Measurements from ENCODE around the gene ABI2.

ABI2 gene

GRCh38 chr2:203484266-203485112 lies 156.3 kb downstream of the ABI2 start:
- H3K4me3 ChIP-seq (ENCODE audit: control insufficient read depth, low read depth, low read length): no peak overlapping the region
- TF ChIP-seq, protein P1, sequence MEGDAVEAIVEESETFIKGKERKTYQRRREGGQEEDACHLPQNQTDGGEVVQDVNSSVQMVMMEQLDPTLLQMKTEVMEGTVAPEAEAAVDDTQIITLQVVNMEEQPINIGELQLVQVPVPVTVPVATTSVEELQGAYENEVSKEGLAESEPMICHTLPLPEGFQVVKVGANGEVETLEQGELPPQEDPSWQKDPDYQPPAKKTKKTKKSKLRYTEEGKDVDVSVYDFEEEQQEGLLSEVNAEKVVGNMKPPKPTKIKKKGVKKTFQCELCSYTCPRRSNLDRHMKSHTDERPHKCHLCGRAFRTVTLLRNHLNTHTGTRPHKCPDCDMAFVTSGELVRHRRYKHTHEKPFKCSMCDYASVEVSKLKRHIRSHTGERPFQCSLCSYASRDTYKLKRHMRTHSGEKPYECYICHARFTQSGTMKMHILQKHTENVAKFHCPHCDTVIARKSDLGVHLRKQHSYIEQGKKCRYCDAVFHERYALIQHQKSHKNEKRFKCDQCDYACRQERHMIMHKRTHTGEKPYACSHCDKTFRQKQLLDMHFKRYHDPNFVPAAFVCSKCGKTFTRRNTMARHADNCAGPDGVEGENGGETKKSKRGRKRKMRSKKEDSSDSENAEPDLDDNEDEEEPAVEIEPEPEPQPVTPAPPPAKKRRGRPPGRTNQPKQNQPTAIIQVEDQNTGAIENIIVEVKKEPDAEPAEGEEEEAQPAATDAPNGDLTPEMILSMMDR (conservative IDR thresholded peaks at IDR 0.05; ENCODE audit: control insufficient read depth, insufficient read depth, low read depth, low read length): peak; percentile 48
- peak; percentile 40 for DNase-seq (ENCODE audit: low read depth)

- no peak overlapping the region for H3K4me3 ChIP-seq (ENCODE audit: control insufficient read depth, low read depth, low read length)
- TF ChIP-seq, protein P1 (conservative IDR thresholded peaks at IDR 0.05; ENCODE audit: control insufficient read depth, insufficient read depth, low read depth, low read length): no peak
- DNase-seq (ENCODE audit: low read depth): no peak
Measured at GRCh38 chr2:203489531-203489930, 161.3 kb downstream of the ABI2 start.

DNA sequence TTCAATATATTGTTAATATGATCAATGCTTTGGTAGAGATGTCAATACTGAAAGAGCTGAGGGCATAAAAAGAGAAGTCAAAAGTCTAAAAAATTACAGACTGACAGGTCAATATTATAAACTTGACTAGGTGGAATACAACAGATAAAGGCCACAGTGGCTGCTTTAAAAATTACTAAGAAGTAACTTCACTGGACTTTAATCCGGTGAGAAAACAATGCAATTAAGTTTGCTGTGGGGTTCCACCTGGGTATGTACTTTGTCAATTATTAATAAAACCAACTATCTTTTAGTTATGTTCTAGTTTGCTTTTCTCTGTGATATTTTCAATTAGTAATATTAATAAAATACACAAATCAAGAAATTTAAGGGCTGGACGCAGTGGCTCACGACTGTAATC lies 162.2 kb downstream of the ABI2 start:
- TF ChIP-seq, protein P1 (conservative IDR thresholded peaks at IDR 0.05; ENCODE audit: control insufficient read depth, insufficient read depth, low read depth, low read length): no peak
- H3K4me3 ChIP-seq (ENCODE audit: control insufficient read depth, low read depth, low read length): no peak overlapping the region
- DNase-seq (ENCODE audit: low read depth): no peak

- TF ChIP-seq, protein P1 (conservative IDR thresholded peaks at IDR 0.05; ENCODE audit: control insufficient read depth, insufficient read depth, low read depth, low read length): no peak
- peak; percentile 35 for DNase-seq (ENCODE audit: low read depth)
Measured at GRCh38 chr2:203492965-203493364, 164.8 kb downstream of the ABI2 start.

More at GRCh38 chr2:203492965-203493364, 164.8 kb downstream of the ABI2 start:
- no peak overlapping the region for H3K4me3 ChIP-seq (ENCODE audit: control insufficient read depth, low read depth, low read length)

Data from fibroblast of mammary gland (primary cell).